Prostate gland (tissue), 2 donors: ENCODE results near the gene KASH5.

Source experiments
- POLR2A ChIP-seq: fragments of 450-650 bp; IDR thresholded peaks from one replicate; pipeline ENCODE4 v1.6.1; 2016; ENCODE audit warnings: antibody characterized with exemption, mild to moderate bottlenecking
- POLR2AphosphoS5 ChIP-seq: sonication (generic); formaldehyde crosslinking; IDR thresholded peaks from one replicate; pipeline ENCODE4 v1.6.1; 2017; ENCODE audit warnings: antibody characterized with exemption
- TF ChIP-seq, protein P1 (sequence below), 4 experiments: fragments of 200-600 bp in 2 of 4; fragments of 450-650 bp in 2 of 4; sonication (generic) in 2 of 4; IDR thresholded peaks; 1 replicate in 3 of 4; 2 replicates in 1 of 4; pipeline ENCODE4 v1.5.1; 2016 to 2019; ENCODE audit warnings: antibody characterized with exemption in 4 of 4, mild to moderate bottlenecking in 2 of 4, moderate library complexity in 2 of 4

DNA sequence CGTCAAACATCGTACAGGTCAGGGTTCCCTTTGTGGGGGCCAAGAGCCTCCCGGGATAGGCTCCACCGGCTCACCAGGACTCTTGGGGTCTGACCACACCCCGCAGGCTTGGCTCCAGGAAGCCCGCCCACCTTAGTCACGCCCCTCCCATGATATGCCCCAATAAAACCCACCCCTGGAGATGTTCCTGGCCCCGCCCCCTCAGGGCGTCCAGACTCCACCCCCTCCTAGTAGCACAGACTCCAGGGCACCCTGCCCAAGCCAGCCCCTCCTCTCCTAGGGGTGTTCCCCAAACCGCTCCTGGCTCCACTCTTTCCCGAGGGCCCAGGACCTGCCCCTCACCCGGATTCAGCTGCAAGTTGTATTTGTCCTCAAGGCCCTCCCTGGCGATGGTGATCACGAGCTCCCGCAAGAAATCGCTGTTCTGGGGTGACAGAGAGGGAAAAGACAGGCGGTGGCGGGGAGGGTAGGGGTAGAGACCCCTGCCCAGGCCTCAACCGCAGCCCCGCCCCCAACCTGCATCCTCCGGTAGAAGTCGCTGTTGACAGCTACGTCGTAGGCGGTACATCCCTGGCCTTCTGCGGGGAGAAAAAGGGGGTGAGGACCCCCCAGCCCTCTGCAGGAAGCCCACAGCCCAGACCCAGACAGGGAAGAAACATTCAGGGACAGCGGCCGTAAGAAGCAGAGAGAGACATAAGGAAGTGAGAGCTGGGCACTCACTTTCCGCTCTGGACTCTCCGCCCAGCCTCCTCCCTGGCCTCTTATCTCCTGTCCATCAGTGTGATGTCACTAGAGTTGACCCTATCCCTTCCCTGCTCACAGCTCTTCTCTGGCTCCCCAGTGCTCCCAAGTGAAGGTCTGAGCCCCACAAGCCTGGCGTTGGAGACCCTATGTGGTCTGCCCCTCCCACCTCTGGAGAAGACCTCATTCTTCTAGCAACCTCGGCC, 59.7 kb downstream of the KASH5 start:
- TF ChIP-seq, protein P1, sequence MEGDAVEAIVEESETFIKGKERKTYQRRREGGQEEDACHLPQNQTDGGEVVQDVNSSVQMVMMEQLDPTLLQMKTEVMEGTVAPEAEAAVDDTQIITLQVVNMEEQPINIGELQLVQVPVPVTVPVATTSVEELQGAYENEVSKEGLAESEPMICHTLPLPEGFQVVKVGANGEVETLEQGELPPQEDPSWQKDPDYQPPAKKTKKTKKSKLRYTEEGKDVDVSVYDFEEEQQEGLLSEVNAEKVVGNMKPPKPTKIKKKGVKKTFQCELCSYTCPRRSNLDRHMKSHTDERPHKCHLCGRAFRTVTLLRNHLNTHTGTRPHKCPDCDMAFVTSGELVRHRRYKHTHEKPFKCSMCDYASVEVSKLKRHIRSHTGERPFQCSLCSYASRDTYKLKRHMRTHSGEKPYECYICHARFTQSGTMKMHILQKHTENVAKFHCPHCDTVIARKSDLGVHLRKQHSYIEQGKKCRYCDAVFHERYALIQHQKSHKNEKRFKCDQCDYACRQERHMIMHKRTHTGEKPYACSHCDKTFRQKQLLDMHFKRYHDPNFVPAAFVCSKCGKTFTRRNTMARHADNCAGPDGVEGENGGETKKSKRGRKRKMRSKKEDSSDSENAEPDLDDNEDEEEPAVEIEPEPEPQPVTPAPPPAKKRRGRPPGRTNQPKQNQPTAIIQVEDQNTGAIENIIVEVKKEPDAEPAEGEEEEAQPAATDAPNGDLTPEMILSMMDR (IDR thresholded peaks at IDR 0.05), result no peak
- TF ChIP-seq POLR2A (no peak), POLR2AphosphoS5 (no peak)
